Measurements from ENCODE around the gene CD40.
"Not testable (repeated sequence)": the region's sequence is repeated elsewhere in the genome, so short reads cannot be mapped to it uniquely, and the experiment has no call there.

CD40 gene

GRCh38 chr20:46099491-46100287 is 18.4 kb upstream of the CD40 start:
- DNase-seq: no peak

- DNase-seq: not testable (repeated sequence)
Measured at GRCh38 chr20:46100444-46100843, 17.7 kb upstream of the CD40 start.

DNA sequence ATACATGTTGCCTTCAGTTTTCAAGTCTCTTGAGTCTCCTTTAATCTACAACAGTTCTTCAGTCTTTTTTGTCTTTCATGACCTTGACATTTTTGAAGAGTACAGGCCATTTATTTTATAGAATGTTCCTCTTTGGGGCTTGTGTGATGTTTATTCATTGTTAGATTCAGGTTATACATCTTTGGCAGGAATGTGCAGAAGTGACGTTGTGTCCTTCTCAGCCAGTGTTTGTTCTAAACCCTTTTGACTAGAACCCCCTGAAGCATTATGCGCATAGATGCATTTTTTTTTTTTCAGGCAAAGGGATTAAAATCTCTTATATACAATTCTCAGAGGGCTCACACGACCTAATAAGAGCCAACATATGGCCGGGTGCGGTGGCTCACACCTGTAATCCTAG is 17.1 kb upstream of the CD40 start:
- no peak for DNase-seq

DNA sequence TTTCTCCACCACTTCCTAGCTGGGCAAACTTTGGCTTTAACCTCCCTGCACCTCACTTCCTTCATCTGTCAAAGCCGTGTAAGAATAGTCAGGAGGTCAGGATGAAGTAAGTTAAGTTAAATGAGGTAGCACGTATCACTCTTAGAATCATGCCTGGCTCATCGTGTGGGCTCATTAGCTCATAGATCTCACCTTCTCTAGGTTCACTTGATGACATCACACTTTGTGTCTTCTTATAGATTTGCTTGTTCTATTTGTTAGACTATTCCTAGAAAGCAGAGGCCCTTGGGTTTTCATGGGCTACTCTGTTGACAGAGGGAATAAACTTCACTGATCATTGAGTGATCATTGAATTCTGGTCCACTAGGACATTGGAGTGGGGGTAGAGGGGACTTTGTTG is 16.2 kb upstream of the CD40 start:
- DNase-seq: no peak

DNA sequence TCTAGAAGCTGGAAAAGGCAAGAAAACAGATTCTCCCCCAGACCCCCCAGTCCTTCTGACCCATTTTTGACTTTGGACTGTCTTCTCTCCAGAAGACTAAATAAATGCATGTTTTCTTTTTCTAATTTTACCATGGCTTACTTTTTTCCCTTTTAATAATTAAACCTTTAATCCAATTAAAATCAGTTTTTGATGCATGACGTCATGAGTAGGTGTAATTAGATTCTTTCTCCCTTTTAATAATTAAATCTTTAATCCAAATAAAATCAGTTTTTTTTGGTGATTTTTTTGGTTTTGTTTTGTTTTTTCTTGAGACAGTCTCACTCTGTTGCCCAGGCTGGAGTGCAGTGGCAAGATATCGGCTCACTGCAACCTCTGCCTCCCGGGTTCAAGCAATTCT is 15.2 kb upstream of the CD40 start:
- no peak for DNase-seq

GRCh38 chr20:46104262-46104661 is 13.9 kb upstream of the CD40 start:
- no peak for DNase-seq

GRCh38 chr20:46107061-46107460 is 11.1 kb upstream of the CD40 start:
- no peak for DNase-seq

DNA sequence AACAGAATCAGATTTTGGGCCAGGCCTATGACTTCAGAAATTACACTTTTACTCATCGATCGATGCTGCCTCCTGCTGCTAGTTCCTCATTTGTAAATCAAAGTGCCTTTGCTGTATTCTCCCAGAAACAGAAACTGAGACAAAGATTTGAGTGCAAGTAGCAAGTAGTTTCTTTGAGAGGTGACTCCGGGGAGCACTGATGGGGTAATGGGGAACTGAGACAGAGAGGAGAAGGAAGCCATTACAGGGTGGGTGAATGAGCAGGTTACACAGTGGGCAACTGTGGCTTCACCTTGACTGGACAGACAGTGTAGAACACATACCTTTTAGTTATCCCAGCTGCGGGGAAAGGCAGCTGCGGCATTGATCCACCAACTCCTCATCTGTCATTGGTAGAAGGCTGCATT is 9.7 kb upstream of the CD40 start:
- DNase-seq: no peak

DNA sequence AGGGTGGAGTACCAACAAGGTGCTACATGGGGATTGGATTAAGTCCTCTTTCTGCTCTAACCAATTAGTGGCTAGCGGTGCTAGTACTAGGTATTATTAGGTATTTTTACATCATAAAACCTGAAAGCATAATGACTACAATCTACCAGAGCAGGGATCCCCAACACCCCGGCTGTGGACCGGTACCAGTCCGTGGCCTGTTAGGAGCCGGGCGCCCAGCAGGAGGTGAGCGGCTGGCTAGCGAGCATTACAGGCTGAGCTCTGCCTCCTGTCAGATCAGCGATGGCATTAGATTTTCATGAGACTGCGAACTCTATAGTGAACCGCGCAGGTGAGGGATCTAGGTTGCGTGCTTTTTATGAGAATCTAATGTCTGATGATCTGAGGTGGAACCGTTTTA is 9.1 kb upstream of the CD40 start:
- DNase-seq: no peak

GRCh38 chr20:46111028-46111835 is 6.9 kb upstream of the CD40 start:
- DNase-seq: no peak

DNA sequence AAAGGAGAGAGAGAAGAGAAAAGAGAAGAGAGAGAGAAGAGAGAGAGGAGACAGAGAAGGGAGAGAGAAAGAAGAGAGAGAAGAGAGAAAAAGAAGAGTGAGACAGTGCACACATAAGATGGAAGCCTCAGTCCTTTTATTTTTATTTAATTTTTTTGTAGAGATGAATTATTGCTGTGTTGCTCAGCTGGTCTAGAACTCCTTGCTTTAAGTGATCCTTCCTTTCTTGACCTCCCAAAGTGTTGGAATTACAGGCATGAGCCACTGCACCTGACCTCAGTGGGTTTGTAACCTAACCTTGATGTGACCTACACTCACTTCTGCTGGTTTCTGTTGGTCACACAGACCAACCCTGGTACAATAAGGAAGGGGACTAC is 6.3 kb upstream of the CD40 start:
- DNase-seq: no peak

GRCh38 chr20:46112430-46113112 is 5.5 kb upstream of the CD40 start:
- no peak for DNase-seq

DNA sequence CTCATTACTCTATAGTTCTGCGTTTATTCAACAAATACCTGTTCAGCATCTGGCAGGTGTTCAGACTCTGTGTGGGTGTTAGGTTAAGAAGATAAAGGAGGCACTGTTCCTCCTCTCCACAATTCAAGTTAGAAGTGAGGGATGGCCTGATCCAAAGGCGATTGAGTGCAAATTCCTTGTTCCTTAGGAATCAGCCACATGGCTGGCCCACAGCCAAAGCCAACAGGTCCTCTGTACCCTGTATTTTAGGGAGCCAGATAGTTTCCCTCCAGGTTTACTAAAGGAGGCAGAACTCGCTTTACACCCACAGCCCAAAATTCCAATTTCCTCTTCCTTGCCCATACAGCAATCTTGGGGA is 5.0 kb upstream of the CD40 start:
- no peak for DNase-seq

DNA sequence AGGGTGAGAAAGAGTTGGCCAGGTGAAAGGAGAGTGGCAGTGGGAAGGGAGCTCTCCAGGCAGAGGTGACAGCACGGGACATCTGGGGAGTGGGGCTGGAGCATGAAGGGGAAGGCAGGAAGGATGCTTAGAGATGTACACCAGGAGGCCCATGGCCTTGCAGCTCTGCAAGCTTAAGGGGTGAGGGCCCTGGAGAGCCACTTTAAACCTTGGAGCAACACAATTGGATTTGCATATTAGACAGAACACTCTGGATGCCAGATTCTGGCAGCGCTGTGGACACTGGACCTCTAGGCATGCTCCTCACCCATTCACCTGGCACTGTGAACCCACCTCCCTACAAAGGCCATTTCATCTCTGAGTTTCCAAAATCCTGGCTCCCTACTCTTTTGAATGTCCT is 3.7 kb upstream of the CD40 start:
- DNase-seq: no peak

DNA sequence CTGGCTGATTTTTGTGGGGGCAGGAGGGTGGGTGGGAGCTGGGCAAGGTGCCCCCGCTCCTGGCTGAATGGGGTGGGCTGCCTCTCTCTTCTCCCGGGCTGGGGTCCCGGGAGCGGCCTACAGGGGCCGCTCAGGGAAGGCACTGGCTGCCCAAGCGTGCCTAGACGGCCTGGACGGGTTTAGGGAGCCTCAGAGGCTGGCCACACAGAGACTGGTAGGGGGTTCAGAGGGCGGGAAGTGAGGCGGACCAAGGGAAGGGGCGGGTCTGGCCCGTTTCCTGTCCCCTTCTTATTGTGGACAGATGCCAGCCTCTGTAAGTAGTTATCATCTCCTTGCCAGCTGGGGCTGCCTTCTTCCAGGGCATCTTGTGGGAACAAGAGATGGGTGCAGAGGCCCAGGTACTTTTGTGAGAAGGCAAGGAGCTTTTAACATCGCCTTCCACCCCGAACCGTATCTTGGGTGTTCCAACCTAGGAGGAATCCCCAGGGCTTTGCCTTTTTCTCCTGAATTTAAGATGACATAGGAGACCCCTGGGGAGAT is 437 bp downstream of the CD40 start:
- DNase-seq: no peak

- no peak for DNase-seq
Measured at GRCh38 chr20:46119028-46119546, 973 bp downstream of the CD40 start.

- no peak for DNase-seq
Measured at GRCh38 chr20:46119547-46119946, 1.4 kb downstream of the CD40 start.

GRCh38 chr20:46120136-46120535 is 2.0 kb downstream of the CD40 start:
- no peak for DNase-seq

GRCh38 chr20:46121184-46121930 is 3.2 kb downstream of the CD40 start:
- no peak for DNase-seq

DNA sequence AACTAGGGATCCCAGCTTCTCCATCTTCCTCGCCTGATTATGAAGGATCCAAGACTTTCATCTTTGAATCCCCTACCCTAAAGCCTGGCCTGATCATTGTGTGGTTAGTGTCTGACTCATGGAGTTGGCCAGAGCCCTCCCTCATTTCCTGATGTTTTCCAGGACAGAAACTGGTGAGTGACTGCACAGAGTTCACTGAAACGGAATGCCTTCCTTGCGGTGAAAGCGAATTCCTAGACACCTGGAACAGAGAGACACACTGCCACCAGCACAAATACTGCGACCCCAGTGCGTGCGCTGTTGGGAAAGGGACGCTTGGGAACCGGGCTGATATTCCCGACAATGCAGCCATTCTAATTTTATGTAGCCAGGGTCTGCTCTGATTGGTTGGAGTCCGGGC is 4.0 kb downstream of the CD40 start:
- no peak for DNase-seq

DNA sequence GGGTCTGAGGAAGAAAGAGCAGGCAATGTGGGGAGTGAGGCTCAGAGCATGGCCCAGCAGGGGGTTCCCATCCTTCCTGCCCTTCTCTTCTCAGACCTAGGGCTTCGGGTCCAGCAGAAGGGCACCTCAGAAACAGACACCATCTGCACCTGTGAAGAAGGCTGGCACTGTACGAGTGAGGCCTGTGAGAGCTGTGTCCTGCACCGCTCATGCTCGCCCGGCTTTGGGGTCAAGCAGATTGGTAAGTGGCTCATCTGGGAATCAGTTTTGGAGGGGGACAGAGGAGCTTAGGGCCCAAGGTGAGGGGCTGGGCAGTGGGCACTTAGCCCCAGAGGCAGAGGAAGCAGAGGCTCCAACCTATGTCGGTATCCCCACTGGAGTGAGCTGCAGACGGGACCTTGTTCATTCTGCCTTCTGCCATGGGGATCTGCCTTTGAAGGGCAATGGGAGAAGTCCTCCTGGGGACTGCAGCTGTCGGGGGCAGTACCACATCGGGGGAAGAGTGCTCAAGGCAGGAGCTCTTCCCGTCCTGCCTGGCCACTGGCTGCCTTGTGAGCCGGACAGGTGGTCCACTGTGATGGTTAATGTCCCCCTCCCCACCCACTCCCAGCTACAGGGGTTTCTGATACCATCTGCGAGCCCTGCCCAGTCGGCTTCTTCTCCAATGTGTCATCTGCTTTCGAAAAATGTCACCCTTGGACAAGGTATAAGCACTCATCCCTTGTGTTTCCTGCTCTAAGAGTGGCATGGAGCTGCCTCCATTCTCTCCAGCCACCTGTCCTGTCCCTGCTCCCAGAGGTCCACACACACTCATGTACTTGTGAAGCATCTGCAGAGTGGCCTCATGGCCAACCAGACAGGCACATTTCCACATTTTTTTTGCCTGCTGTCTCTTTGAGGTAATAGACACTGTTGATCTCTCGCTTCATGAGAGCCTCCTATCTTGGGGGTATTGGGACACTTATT is 4.7 kb downstream of the CD40 start:
- DNase-seq: no peak

All from COR-L47 (cell line).